Measurements from ENCODE around the gene AQP12B.
"Not testable (repeated sequence)": the region's sequence is repeated elsewhere in the genome, so short reads cannot be mapped to it uniquely, and the experiment has no call there.

AQP12B gene

GRCh38 chr2:240680185-240680584 lies 2.5 kb downstream of the AQP12B start:
- DNase-seq = not testable (repeated sequence)

GRCh38 chr2:240678909-240679308 lies 3.8 kb downstream of the AQP12B start:
- DNase-seq = not testable (repeated sequence)

- DNase-seq = not testable (repeated sequence)
These were observed 4.6 kb downstream of the AQP12B start for GRCh38 chr2:240678043-240678442.

- DNase-seq = not testable (repeated sequence)
These were observed 7.3 kb downstream of the AQP12B start for GRCh38 chr2:240675345-240675744.

- not testable (repeated sequence) for DNase-seq
These were observed 8.1 kb downstream of the AQP12B start for GRCh38 chr2:240674461-240675184.

- DNase-seq = no peak
These were observed 9.9 kb downstream of the AQP12B start for GRCh38 chr2:240672701-240673190.

GRCh38 chr2:240672076-240672700 lies 10.5 kb downstream of the AQP12B start:
- no peak for DNase-seq

GRCh38 chr2:240670950-240671349 lies 11.7 kb downstream of the AQP12B start:
- no peak for DNase-seq

GRCh38 chr2:240670402-240670801 lies 12.3 kb downstream of the AQP12B start:
- no peak for DNase-seq

- no peak for DNase-seq
These were observed 18.1 kb downstream of the AQP12B start for GRCh38 chr2:240664622-240665021.

- no peak for DNase-seq
These were observed 19.0 kb downstream of the AQP12B start for GRCh38 chr2:240663546-240664190.

- DNase-seq = no peak
These were observed 20.0 kb downstream of the AQP12B start for GRCh38 chr2:240662681-240663080.

GRCh38 chr2:240659883-240660282 lies 22.8 kb downstream of the AQP12B start:
- not testable (repeated sequence) for DNase-seq

GRCh38 chr2:240655931-240656886 lies 26.5 kb downstream of the AQP12B start:
- DNase-seq = no peak

- DNase-seq = no peak
These were observed 31.5 kb downstream of the AQP12B start for GRCh38 chr2:240651185-240651584.

GRCh38 chr2:240650254-240650965 lies 32.3 kb downstream of the AQP12B start:
- DNase-seq = no peak

GRCh38 chr2:240649331-240649730 lies 33.4 kb downstream of the AQP12B start:
- DNase-seq = no peak

- no peak for DNase-seq
These were observed 33.9 kb downstream of the AQP12B start for GRCh38 chr2:240648650-240649275.

- no peak for DNase-seq
These were observed 34.5 kb downstream of the AQP12B start for GRCh38 chr2:240648155-240648649.

GRCh38 chr2:240647503-240648154 lies 35.1 kb downstream of the AQP12B start:
- DNase-seq = no peak

Data from activated CD4-positive, alpha-beta T cell treated with anti-CD3 and anti-CD28 coated beads for 48 hours (primary cell).